ENCODE data around the gene ZBBX. TPM values are rescaled to one million over a fixed set of nuclear protein-coding genes. Genes with fewer than 3 reads are reported as not detected.

Gene ZBBX
- total and polyA plus RNA-seq, 2 of the 8 experiments (the other 6 are each of a cell fraction or from before 2014, with no cell fraction given), result 0.17 to 0.84 TPM

- 84% methylated on average over 1 of the region's 1 CpG; no CpG with 5 or more reads in 1 of the 2 experiments for WGBS, 2 experiments (ENCODE audit: extremely low coverage in 1 of 2, insufficient coverage in 1 of 2, insufficient read length in 1 of 2, insufficient replicate concordance in 2 of 2, low coverage in 1 of 2, low lambda C conversion rate in 2 of 2, missing lambda C conversion rate in 1 of 2)
- POLR2A ChIA-PET (ENCODE audit: partially characterized antibody), result no interaction called here
- Histone ChIP-seq H3K23ac (ENCODE audit: insufficient read length) (no peak overlapping the region), H3K4me1 (replicated peaks in 1 of 4; ENCODE audit: control insufficient read depth in 3 of 4, insufficient read depth in 4 of 4, low read length in 3 of 4) (no peaks in the 10 kb centered on the region), H2AFZ (ENCODE audit: low read length) (no peak overlapping the region), H4K8ac (ENCODE audit: extremely low read depth, insufficient read depth, low read length) (no peak overlapping the region), H3K4ac (replicated peaks; ENCODE audit: insufficient read length, low read depth, low read length) (no peak overlapping the region), H2BK120ac (replicated peaks; ENCODE audit: low read depth, low read length) (no peak overlapping the region), H2BK12ac (ENCODE audit: low read depth, low read length) (no peak overlapping the region), H4K5ac (ENCODE audit: insufficient read length, low read depth, low read length) (no peak overlapping the region), H3K56ac (replicated peaks; ENCODE audit: insufficient read length, low read depth, low read length) (no peak overlapping the region), H3K9ac (replicated peaks in 1 of 4; ENCODE audit: extremely low read depth in 1 of 4, low read depth in 3 of 4, low read length in 3 of 4) (no peak overlapping the region), H3K4me3 (ENCODE audit: extremely low read depth in 1 of 4, insufficient read depth in 2 of 4, low read depth in 3 of 4, low read length in 4 of 4) (no peak overlapping the region), H3K4me2 (ENCODE audit: insufficient read depth in 1 of 2, low read depth in 2 of 2, low read length in 2 of 2) (no peak overlapping the region), H2BK15ac (ENCODE audit: low read length) (no peak overlapping the region), H2BK5ac (ENCODE audit: low read depth, low read length) (no peak overlapping the region), H3K23me2 (ENCODE audit: low read depth, low read length) (no peaks in the 10 kb centered on the region), H4K20me1 (replicated peaks in 1 of 2; ENCODE audit: control insufficient read depth in 1 of 2, insufficient read depth in 2 of 2, low read length in 2 of 2) (no peaks in the 10 kb centered on the region), H3K79me2 (ENCODE audit: control insufficient read depth in 1 of 2, insufficient read depth in 2 of 2, low read length in 2 of 2) (no peaks in the 10 kb centered on the region), H3K9me3 (ENCODE audit: insufficient read depth in 2 of 2, low read depth in 1 of 2, low read length in 1 of 2) (no peaks in the 10 kb centered on the region), H3K27me3 (replicated peaks in 1 of 4; ENCODE audit: control insufficient read depth in 3 of 4, extremely low read depth in 1 of 4, insufficient read depth in 3 of 4, low read length in 3 of 4) (no peaks in the 10 kb centered on the region), H2BK20ac (ENCODE audit: low read length) (no peak overlapping the region), H2AK5ac (ENCODE audit: low read depth, low read length) (no peak overlapping the region), H4K91ac (replicated peaks; ENCODE audit: insufficient read length, low read length) (no peak overlapping the region), H3K18ac (ENCODE audit: extremely low read depth, low read length) (no peak overlapping the region), H3K36me3 (ENCODE audit: control insufficient read depth in 2 of 4, insufficient read depth in 4 of 4, low read length in 3 of 4) (no peaks in the 10 kb centered on the region), H3K79me1 (ENCODE audit: low read depth, low read length) (no peaks in the 10 kb centered on the region), H3K27ac (ENCODE audit: low read depth, low read length) (no peak overlapping the region), H3K14ac (ENCODE audit: insufficient read length) (no peak overlapping the region)
- FAIRE-seq (no peak), DNase-seq (ENCODE audit: low read depth in 1 of 2, low spot score in 2 of 2) (no peak)
- CTCF ChIA-PET (ENCODE audit: partially characterized antibody), result interaction anchor here (0.6 kb wide), 1 partner anchor 32 kb away, joined by 3 read pairs; no protein-coding TSS in a partner anchor
- TF ChIP-seq SRF (IDR thresholded peaks at IDR 0.05; ENCODE audit: low read depth, low read length) (no peak), BCL11A (IDR thresholded peaks at IDR 0.05; ENCODE audit: low read depth in 2 of 2, low read length in 2 of 2) (no peak), POLR2AphosphoS5 (IDR thresholded peaks at IDR 0.05; ENCODE audit: low read depth, low read length) (no peak), JUN (IDR thresholded peaks at IDR 0.05; ENCODE audit: low read depth, low read length) (no peak), RNF2 (IDR thresholded peaks at IDR 0.05; ENCODE audit: borderline replicate concordance, low read depth, low read length, missing control alignments, poor library complexity, severe bottlenecking) (no peak)
Observed at GRCh38 chr3:167361948-167362347, 18.1 kb downstream of the ZBBX start.
